Central memory CD8-positive, alpha-beta T cell (primary cell): ENCODE measurements around the gene SLC25A43.

Source experiments
- ATAC-seq: fragments of 150-1000 bp; cut with Tn5 transposase; replicated peaks from 2 replicates; pipeline ENCODE4 v1.10.0; 2022; ENCODE audit warnings: mild to moderate bottlenecking, moderate FRiP score, moderate number of reproducible peaks; ENCODE audit not compliant: poor library complexity, severe bottlenecking; ENCODE audit errors: extremely low read depth
- DNase-seq, 2 donors: peaks; one replicate each; pipeline ENCODE4 v3.0.0; 2021; ENCODE audit warnings: low spot score in 2 of 2
- H3K27ac Mint-ChIP-seq: one replicate; pipeline ENCODE4 v1.8.0; 2022; ENCODE audit warnings: low read depth, mild to moderate bottlenecking, moderate library complexity, mixed read lengths
- H3K27me3 Mint-ChIP-seq: one replicate; pipeline ENCODE4 v1.8.0; 2022; ENCODE audit warnings: mixed read lengths
- H3K36me3 Mint-ChIP-seq: one replicate; pipeline ENCODE4 v1.8.0; 2022; ENCODE audit warnings: mild to moderate bottlenecking, moderate library complexity, mixed read lengths; ENCODE audit not compliant: insufficient read depth
- H3K4me1 Mint-ChIP-seq: one replicate; pipeline ENCODE4 v1.8.0; 2022; ENCODE audit warnings: mixed read lengths
- H3K4me3 Mint-ChIP-seq: one replicate; pipeline ENCODE4 v1.8.0; 2022; ENCODE audit warnings: mild to moderate bottlenecking, moderate library complexity, mixed read lengths
- H3K9me3 Mint-ChIP-seq: one replicate; pipeline ENCODE4 v1.8.0; 2022; ENCODE audit warnings: mixed read lengths

Gene SLC25A43

GRCh38 chrX:119497185-119497584 is 98.0 kb downstream of the SLC25A43 start:
- Mint-ChIP-seq H3K27me3 (no peaks in the 10 kb centered on the region), H3K27ac (no peak overlapping the region), H3K36me3 (no peaks in the 10 kb centered on the region), H3K9me3 (no peaks in the 10 kb centered on the region), H3K4me1 (peaks cover 5% of the 10 kb centered on the region), H3K4me3 (no peak overlapping the region)
- no peak for ATAC-seq
- DNase-seq, result no peak

DNA sequence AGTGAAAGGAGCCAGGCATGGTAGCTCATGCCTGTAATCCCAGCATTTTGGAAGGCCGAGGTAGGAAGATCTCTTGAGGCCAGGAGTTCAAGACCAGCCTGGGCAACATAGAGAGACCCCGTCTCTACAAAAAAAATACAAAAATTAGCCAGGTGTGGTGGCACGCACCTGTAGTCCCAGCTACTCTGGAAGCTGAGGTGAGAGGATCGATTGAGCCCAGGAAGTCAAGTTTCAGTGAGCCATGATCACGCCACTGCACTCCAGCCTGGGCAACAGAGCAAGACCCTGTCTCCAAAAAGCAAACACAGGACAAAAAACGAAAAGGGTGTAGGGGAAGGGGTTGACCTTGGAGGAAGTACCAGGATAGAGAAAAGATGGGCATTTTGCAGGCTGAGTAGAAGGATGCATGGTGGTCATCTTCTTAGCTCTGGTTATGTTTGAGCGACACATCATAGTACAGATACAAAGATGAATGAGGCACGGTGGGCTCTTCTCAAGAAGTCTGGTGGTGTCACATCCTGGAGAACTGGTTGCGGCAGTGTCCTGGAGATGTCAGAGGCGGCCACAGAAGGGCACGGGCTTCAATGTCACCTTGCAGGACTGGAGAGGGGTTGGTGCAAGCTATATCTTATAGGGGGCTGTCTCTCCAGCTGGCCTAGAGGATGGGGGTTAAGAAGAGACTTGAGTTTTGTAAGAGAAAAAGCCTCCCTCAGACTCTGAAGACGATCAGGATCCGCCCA is 101.1 kb downstream of the SLC25A43 start:
- H3K27ac Mint-ChIP-seq, result no peak overlapping the region
- no peak overlapping the region for H3K4me3 Mint-ChIP-seq
- peaks cover 5% of the 10 kb centered on the region for H3K4me1 Mint-ChIP-seq
- H3K36me3 Mint-ChIP-seq, result peaks cover 2% of the 10 kb centered on the region
- no peaks in the 10 kb centered on the region for H3K9me3 Mint-ChIP-seq
- H3K27me3 Mint-ChIP-seq, result no peaks in the 10 kb centered on the region
- DNase-seq, result no peak
- no peak for ATAC-seq

DNA sequence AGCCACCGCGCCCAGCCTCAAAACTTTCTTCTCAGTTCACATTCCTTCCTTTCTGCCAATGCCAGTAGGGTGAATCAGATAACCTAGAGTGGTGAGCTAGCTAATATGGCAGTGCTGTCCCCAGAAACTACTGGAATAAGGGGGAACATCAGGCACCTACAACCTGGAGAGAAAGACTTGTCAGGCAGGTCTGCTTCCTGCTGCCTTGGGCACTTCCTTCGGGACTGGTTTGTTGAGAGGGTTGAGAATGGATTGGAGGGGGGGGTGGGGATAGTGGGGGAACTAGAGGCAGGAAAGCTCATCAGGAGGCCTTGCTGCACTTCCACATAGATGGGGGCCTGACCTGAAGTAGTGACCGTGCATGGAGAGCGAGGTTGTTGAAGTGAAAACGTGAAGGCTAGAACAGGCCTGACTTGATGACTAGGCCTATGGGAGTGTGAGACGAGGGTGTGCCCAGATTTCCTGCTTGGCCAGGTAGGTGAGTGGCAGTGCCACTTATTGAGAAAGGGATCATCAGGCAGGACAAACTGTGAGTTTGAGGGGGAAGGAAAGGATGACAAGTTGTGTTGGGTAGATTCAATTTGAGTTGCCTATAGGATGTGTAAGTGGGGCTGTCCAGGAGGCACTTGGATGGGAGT is 102.5 kb downstream of the SLC25A43 start:
- no peaks in the 10 kb centered on the region for H3K9me3 Mint-ChIP-seq
- no peaks in the 10 kb centered on the region for H3K27me3 Mint-ChIP-seq
- no peak overlapping the region for H3K27ac Mint-ChIP-seq
- no peak for ATAC-seq
- H3K36me3 Mint-ChIP-seq, result peaks cover 2% of the 10 kb centered on the region
- H3K4me3 Mint-ChIP-seq, result no peak overlapping the region
- DNase-seq, result no peak
- H3K4me1 Mint-ChIP-seq, result peaks cover 5% of the 10 kb centered on the region

- no peak overlapping the region for H3K4me3 Mint-ChIP-seq
- no peak overlapping the region for H3K27ac Mint-ChIP-seq
- ATAC-seq, result no peak
- no peaks in the 10 kb centered on the region for H3K27me3 Mint-ChIP-seq
- H3K36me3 Mint-ChIP-seq, result peaks cover 2% of the 10 kb centered on the region
- H3K9me3 Mint-ChIP-seq, result no peaks in the 10 kb centered on the region
- H3K4me1 Mint-ChIP-seq, result peaks cover 5% of the 10 kb centered on the region
- DNase-seq, result no peak
Measured at GRCh38 chrX:119502727-119503483, 103.8 kb downstream of the SLC25A43 start.

DNA sequence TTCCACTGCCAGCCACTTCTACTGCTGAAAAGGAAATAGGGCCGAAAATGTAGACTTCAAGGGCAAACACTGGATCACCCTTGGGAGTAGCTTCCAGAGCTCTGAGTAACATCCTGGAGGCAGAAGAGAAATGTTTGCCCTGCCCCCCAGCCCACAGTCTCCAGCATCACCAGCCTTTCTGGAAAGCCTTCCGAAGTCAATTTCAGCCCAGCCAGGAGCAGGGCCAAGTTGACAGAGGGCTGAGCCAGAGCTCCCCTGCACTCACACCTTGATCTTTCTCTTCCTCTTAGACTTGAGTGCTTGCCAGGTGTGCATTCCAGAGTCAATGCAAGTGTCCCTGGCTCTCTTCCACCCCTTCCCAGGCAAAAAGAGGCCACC is 104.3 kb downstream of the SLC25A43 start:
- Mint-ChIP-seq H3K4me1 (peaks cover 5% of the 10 kb centered on the region), H3K9me3 (no peaks in the 10 kb centered on the region), H3K27ac (no peak overlapping the region), H3K36me3 (peaks cover 2% of the 10 kb centered on the region), H3K27me3 (no peaks in the 10 kb centered on the region), H3K4me3 (no peak overlapping the region)
- ATAC-seq, result no peak
- DNase-seq, result no peak
